Liver (tissue), 9 donors: Measurements from ENCODE around the gene PDE4B. TPM values are rescaled to one million over a fixed set of nuclear protein-coding genes. Genes with fewer than 3 reads are reported as not detected.

Experiments
- DNase-seq: peaks from one replicate; pipeline ENCODE4 v3.0.0-alpha.2; 2017; ENCODE audit warnings: low spot score
- H3K27ac ChIP-seq, 2 donors: one replicate each; pipeline ENCODE4 v1.7.0; 2013; ENCODE audit warnings: inconsistent platforms in 2 of 2, low read length in 2 of 2, control low read depth in 1 of 2, low read depth in 1 of 2, mild to moderate bottlenecking in 1 of 2
- H3K27me3 ChIP-seq, 4 donors: one replicate each; pipeline versions ENCODE4 v1.6.1 to v1.7.0; 2013; ENCODE audit warnings: low read length in 3 of 4, inconsistent platforms in 1 of 4, mild to moderate bottlenecking in 1 of 4, moderate library complexity in 1 of 4; ENCODE audit not compliant: control insufficient read depth in 4 of 4, insufficient read depth in 4 of 4
- H3K36me3 ChIP-seq, 4 donors: one replicate each; pipeline versions ENCODE4 v1.6.1 to v1.7.0; 2013; ENCODE audit warnings: low read length in 3 of 4, mild to moderate bottlenecking in 3 of 4, low read depth in 1 of 4, moderate library complexity in 1 of 4; ENCODE audit not compliant: control insufficient read depth in 4 of 4, insufficient read depth in 3 of 4
- H3K4me1 ChIP-seq, 4 donors: one replicate each; pipeline versions ENCODE4 v1.6.1 to v1.7.0; 2013; ENCODE audit warnings: low read length in 3 of 4, mild to moderate bottlenecking in 3 of 4, moderate library complexity in 1 of 4; ENCODE audit not compliant: control insufficient read depth in 4 of 4, insufficient read depth in 4 of 4
- H3K4me3 ChIP-seq, 3 donors: one replicate each; pipeline versions ENCODE4 v1.6.1 to v1.7.0; 2013; ENCODE audit warnings: low read length in 3 of 3, control low read depth in 1 of 3, low read depth in 1 of 3, mild to moderate bottlenecking in 1 of 3
- H3K9ac ChIP-seq, 2 donors: one replicate each; pipeline ENCODE4 v1.7.0; 2013; ENCODE audit warnings: low read length in 2 of 2, mild to moderate bottlenecking in 2 of 2, moderate library complexity in 2 of 2, control low read depth in 1 of 2, low read depth in 1 of 2
- H3K9me3 ChIP-seq, 4 donors: one replicate each; pipeline versions ENCODE4 v1.6.1 to v1.7.0; 2013; ENCODE audit warnings: low read length in 3 of 4; ENCODE audit not compliant: control insufficient read depth in 4 of 4
- ATF3 ChIP-seq: IDR thresholded peaks from 2 replicates; pipeline ENCODE4 v1.6.1; 2016; ENCODE audit warnings: antibody characterized with exemption
- EGR1 ChIP-seq, 2 donors: IDR thresholded peaks; 2 replicates each; pipeline ENCODE4 v1.6.1; 2016 to 2018; ENCODE audit warnings: antibody characterized with exemption in 2 of 2, low read depth in 2 of 2
- FOXA1 ChIP-seq: IDR thresholded peaks from 2 replicates; pipeline ENCODE4 v1.6.1; 2016; ENCODE audit warnings: antibody characterized with exemption
- FOXA2 ChIP-seq: IDR thresholded peaks from 2 replicates; pipeline ENCODE4 v1.6.1; 2016; ENCODE audit warnings: antibody characterized with exemption
- GABPA ChIP-seq, 2 donors: IDR thresholded peaks in 1 of 2; conservative IDR thresholded peaks in 1 of 2; 2 replicates each; pipeline ENCODE4 v1.6.1; 2016; ENCODE audit warnings: antibody characterized with exemption in 2 of 2, mild to moderate bottlenecking in 1 of 2, moderate library complexity in 1 of 2
- HNF4A ChIP-seq, 2 donors: conservative IDR thresholded peaks; 2 replicates each; pipeline ENCODE4 v1.6.1; 2016; ENCODE audit warnings: antibody characterized with exemption in 2 of 2, mild to moderate bottlenecking in 2 of 2
- HNF4G ChIP-seq: IDR thresholded peaks from 2 replicates; pipeline ENCODE4 v1.6.1; 2016; ENCODE audit warnings: antibody characterized with exemption
- JUND ChIP-seq, 2 donors: IDR thresholded peaks; 2 replicates each; pipeline ENCODE4 v1.6.1; 2016; ENCODE audit warnings: antibody characterized with exemption in 2 of 2
- MAX ChIP-seq: IDR thresholded peaks from 2 replicates; pipeline ENCODE4 v1.6.1; 2016; ENCODE audit warnings: antibody characterized with exemption
- NR2F2 ChIP-seq: IDR thresholded peaks from 2 replicates; pipeline ENCODE4 v1.6.1; 2016; ENCODE audit warnings: antibody characterized with exemption
- RAD21 ChIP-seq, 2 donors: IDR thresholded peaks; 2 replicates each; pipeline ENCODE4 v1.6.1; 2016; ENCODE audit warnings: antibody characterized with exemption in 2 of 2, mild to moderate bottlenecking in 2 of 2
- REST ChIP-seq: IDR thresholded peaks from 2 replicates; pipeline ENCODE4 v1.6.1; 2016; ENCODE audit warnings: antibody characterized with exemption, mild to moderate bottlenecking
- RXRA ChIP-seq, 2 donors: IDR thresholded peaks; 2 replicates each; pipeline ENCODE4 v1.6.1; 2017 to 2018; ENCODE audit warnings: antibody characterized with exemption in 2 of 2, mild to moderate bottlenecking in 1 of 2
- SP1 ChIP-seq: IDR thresholded peaks from 2 replicates; pipeline ENCODE4 v1.6.1; 2018; ENCODE audit warnings: antibody characterized with exemption, mild to moderate bottlenecking
- TAF1 ChIP-seq: conservative IDR thresholded peaks from 2 replicates; pipeline ENCODE4 v1.6.1; 2016; ENCODE audit warnings: antibody characterized with exemption, mild to moderate bottlenecking
- YY1 ChIP-seq: IDR thresholded peaks from 2 replicates; pipeline ENCODE4 v1.6.1; 2016; ENCODE audit warnings: antibody characterized with exemption, mild to moderate bottlenecking
- WGBS: extraction: QIAGEN DNeasy Blood & Tissue Kit; methylation state at CpG from one replicate; pipeline ENCODE4 v1.1.7; 2013; 5-methylcytosine and 5-hydroxymethylcytosine counted together
- polyA plus RNA-seq, 2 donors: library from polyadenylated mRNA; stranded (reverse) in 1 of 2; unstranded in 1 of 2; fragments of 200-250 nt in 1 of 2; fragments of >200 nt in 1 of 2; fragmentation: Nextera tagmentation in 1 of 2; extraction: Ambion mirVana in 1 of 2; gene quantifications; one replicate each; pipeline versions ENCODE4 v1.2.1 to v1.2.3, GENCODE V29; 2013 to 2015
- total RNA-seq, 2 donors: library from RNA; depleted of rRNA; stranded (reverse); fragments of >200 nt; gene quantifications; one replicate each; pipeline ENCODE4 v1.2.3, GENCODE V29; 2014
- TF ChIP-seq, protein P1 (sequence below): IDR thresholded peaks from 2 replicates; pipeline ENCODE4 v1.6.1; 2016; ENCODE audit warnings: antibody characterized with exemption
- TF ChIP-seq, protein P2 (sequence below): fragments of 150-350 bp; IDR thresholded peaks from 2 replicates; pipeline ENCODE4 v1.5.1; 2017; ENCODE audit warnings: improper control_type of control experiment, low read depth, low read length; ENCODE audit not compliant: missing input control
- donor health status: healthy.
- donor health status: healthy.
- donor health status: healthy.
- donor health status: healthy.
- donor health status: healthy.

PDE4B gene
- total and polyA plus RNA-seq, 4 donors = 1.9 to 3.9 (median 2.7) TPM

DNA sequence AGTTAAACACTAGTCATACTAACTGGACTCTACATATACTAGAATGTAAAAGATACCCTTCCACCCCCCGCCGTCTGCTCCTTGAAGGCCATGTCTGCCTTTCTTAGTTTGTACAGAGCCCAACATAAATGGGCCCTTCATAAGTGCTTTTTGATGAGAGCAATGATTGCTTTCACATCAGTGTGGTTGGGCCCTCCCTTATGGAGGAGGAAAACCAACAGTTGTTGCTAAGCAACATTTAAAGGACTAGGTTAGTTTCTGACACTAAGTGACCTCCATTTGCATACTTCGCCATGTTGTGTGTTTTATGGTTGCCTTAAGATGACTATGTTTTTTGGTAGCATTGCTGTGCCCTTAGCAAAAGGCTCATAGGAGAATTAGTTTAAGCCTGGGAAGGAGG, 559.2 kb downstream of the PDE4B start:
- WGBS = 93% methylated on average over 3 of the region's 3 CpGs
- Histone ChIP-seq H3K4me3 (no peak overlapping the region), H3K27ac (peak overlapping the region in 1 of 2 donors; percentile 23), H3K36me3 (peaks cover 0 to 6% (median 2%) of the 10 kb centered on the region in 4 donors), H3K4me1 (peaks cover 4 to 6% (median 6%) of the 10 kb centered on the region in 4 donors), H3K9me3 (no peaks in the 10 kb centered on the region), H3K9ac (no peak overlapping the region), H3K27me3 (no peaks in the 10 kb centered on the region)
- TF ChIP-seq JUND (IDR thresholded peaks at IDR 0.05) (no peak), FOXA1 (no peak), ATF3 (no peak), EGR1 (IDR thresholded peaks at IDR 0.05; ENCODE audit: low read depth in 2 of 2) (no peak), HNF4A (conservative IDR thresholded peaks at IDR 0.05) (no peak), NR2F2 (no peak), SP1 (no peak), MAX (no peak), REST (no peak), RAD21 (IDR thresholded peaks at IDR 0.05) (no peak), YY1 (no peak), RXRA (IDR thresholded peaks at IDR 0.05) (no peak), HNF4G (no peak), FOXA2 (no peak), GABPA (IDR thresholded peaks at IDR 0.05 in 1 of 2, conservative IDR thresholded peaks at IDR 0.05 in 1 of 2) (no peak), TAF1 (no peak)
- TF ChIP-seq, protein P1, sequence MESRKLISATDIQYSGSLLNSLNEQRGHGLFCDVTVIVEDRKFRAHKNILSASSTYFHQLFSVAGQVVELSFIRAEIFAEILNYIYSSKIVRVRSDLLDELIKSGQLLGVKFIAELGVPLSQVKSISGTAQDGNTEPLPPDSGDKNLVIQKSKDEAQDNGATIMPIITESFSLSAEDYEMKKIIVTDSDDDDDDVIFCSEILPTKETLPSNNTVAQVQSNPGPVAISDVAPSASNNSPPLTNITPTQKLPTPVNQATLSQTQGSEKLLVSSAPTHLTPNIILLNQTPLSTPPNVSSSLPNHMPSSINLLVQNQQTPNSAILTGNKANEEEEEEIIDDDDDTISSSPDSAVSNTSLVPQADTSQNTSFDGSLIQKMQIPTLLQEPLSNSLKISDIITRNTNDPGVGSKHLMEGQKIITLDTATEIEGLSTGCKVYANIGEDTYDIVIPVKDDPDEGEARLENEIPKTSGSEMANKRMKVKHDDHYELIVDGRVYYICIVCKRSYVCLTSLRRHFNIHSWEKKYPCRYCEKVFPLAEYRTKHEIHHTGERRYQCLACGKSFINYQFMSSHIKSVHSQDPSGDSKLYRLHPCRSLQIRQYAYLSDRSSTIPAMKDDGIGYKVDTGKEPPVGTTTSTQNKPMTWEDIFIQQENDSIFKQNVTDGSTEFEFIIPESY = no peak
- TF ChIP-seq, protein P2, sequence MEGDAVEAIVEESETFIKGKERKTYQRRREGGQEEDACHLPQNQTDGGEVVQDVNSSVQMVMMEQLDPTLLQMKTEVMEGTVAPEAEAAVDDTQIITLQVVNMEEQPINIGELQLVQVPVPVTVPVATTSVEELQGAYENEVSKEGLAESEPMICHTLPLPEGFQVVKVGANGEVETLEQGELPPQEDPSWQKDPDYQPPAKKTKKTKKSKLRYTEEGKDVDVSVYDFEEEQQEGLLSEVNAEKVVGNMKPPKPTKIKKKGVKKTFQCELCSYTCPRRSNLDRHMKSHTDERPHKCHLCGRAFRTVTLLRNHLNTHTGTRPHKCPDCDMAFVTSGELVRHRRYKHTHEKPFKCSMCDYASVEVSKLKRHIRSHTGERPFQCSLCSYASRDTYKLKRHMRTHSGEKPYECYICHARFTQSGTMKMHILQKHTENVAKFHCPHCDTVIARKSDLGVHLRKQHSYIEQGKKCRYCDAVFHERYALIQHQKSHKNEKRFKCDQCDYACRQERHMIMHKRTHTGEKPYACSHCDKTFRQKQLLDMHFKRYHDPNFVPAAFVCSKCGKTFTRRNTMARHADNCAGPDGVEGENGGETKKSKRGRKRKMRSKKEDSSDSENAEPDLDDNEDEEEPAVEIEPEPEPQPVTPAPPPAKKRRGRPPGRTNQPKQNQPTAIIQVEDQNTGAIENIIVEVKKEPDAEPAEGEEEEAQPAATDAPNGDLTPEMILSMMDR = no peak
- no peak for DNase-seq
